ENCODE data around the gene TBC1D30.

Gene TBC1D30

GRCh38 chr12:64864319-64864718 is 39.9 kb downstream of the TBC1D30 start:
- no peak for DNase-seq

- no peak for DNase-seq
Measured at GRCh38 chr12:64875186-64875585, 50.7 kb downstream of the TBC1D30 start.

GRCh38 chr12:64876388-64877071 is 52.1 kb downstream of the TBC1D30 start:
- DNase-seq: no peak

- DNase-seq: no peak
Measured at GRCh38 chr12:64877363-64878004, 53.0 kb downstream of the TBC1D30 start.

DNA sequence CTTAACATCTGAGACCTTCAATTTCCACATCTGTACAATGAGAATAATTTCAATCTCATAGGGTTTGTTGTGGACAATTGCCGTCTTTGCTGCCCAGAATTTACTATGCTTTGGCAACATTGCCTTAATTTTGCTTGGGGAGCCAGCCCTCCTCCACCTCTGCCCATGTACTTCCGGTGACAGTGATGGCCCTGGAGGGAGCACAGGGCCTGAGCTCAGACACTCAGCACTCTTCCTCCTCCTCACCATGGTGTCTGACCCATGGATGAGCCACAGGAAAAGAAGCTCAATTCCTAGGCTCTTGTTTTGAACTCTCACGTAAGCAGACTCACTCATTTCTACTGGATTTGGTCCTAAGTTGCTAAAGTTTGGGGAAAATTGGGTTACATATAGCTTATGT is 58.2 kb downstream of the TBC1D30 start:
- no peak for DNase-seq

DNA sequence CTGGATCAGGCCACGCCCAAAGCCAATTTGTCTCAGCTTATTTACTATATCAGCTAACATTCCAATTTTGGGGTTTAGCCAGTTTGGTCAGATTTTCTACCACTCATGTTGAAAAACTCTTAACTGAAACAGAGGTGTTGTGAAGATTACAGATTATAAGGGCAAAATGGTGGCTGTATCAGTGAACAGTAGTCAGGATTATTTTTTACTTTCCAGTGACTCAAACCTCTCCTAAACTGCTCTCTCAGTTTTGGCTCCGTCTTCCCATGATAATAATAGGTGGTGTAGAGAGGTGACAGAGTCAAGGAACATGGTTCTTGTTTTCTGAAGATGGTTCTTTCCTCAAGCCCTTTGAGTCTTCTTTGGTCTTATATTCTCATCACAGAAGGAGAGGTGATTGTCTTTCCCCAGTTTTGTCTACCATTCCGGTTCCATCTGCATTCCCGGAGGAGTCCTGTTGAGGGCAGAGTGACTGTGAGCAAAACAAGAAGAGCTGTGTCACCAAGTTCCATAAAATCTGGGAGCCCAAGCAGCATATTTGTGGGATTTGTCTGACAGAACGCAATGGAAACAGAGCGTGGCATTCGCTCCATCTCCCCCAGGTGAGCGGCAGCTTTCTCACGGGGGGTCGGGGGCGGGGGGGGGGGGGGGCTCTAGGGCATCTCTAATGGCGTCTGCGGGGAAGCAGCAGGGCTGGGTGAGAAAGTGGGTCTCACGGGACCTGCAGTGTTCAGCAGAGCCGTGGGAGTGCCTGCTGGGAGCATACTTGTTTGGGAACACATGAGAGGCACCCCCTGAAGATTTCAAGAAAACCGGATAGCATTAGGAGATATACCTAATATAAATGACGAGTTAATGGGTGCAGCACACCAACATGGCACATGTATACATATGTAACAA is 59.1 kb downstream of the TBC1D30 start:
- DNase-seq: peak; percentile 38

DNA sequence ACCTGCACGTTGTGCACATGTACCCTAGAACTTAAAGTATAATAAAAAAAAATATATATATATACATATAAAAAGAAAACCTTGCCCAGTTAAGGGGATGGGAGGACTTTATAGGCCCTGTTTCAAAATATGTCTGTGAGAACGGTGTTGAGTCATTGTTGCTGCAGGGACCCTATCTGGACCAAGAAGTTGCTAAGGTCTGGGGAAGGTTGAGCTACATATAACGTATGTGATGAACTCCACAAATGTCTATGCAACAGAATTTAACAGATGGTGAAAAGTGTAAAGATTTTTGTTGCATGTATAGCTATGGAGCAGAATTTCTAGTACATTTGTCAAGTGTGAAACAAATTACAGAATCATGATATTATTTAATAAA is 59.7 kb downstream of the TBC1D30 start:
- DNase-seq: no peak

DNA sequence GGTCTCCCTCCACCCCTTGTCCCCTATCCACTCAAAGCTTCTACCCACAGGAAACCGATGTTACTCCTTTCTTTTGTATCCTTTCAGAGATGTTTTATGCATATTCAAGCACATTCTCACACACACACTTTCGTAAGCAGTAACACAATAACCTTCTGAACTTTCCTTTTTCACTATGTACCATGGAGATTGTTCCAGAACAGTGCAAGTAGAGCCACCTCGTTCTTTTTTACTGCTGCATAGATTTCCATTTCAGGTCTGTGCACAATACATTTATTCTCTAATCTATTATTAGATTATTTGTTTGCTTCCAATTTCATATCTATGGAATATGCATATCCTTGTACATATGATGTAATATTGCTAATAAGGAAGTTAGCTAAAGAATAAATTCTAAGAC is 60.3 kb downstream of the TBC1D30 start:
- no peak for DNase-seq

DNA sequence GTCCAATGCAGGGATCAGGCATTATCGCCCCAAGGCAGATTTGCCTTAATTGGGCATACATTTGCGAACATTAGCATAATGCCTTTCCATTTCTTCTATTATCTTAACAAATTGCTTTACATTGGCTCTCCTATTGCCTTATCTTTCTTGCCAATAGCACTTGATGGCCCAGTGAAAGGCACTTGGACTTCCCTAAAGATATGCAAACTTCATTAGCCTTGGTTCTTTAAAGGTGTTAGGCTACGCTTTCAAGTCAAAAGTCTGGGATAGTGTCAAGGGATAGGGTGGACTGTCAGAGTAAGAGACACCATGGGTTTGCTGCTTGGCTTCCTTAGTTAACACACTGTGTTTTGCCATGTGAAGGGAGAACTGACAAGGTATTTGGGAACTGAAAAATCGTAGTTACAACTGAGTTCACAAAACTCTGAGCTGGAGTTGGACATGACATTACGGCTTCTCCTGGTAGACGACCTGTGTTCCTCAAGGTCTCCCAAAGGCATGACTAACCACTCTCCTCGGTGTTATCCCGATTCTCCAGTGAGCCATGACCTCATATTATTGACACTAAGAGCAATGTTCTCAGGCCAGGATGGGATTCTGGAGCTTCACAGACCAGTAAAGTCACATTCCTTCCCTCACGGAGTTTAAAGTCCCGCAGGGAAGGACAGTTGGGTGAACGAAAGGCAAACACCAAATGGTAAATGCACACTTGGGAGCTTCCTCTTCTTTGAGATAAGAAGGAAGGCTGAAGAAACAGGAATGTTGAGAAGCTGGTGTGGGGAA is 65.2 kb downstream of the TBC1D30 start:
- peak; percentile 75 for DNase-seq

- DNase-seq: peak; percentile 86
Measured at GRCh38 chr12:64890873-64891468, 66.5 kb downstream of the TBC1D30 start.

DNA sequence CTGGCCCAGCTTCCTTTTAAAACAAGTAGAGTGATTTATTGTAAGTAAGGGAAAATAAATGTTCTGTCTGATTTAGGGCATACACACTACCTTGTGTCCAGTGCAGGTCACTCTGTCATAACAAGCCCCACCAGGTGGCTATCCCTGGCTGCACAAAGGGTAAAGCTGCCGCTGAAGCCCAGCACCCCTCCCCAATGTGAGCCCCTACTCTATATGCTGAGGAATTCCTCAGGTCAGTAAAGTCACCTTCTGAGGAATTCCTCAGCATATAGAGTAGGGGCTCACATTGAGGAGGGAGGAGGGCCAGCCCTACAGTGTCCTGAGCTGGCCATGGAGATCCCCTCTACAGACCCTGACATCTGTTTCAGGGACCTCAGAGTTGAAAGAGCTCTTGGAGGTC is 67.2 kb downstream of the TBC1D30 start:
- DNase-seq: no peak

DNA sequence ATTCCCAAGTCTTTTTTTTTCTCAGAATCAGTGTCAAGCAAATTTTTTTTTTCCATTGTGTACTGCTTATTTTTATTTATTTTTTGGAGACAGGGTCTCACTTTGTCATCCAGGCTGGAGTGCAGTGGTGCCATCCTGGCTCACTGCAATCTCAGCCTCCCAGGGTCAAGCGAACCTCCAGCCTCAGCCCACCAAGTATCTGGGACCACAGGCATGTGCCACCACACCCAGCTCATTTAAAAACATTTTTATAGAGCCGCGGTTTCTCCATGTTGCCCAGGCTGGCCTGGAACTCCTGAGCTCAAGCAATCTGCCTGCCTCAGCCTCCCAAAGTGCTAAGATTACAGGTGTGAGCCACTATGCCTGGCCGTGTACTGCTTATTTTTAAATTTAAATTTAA is 68.1 kb downstream of the TBC1D30 start:
- DNase-seq: no peak

DNA sequence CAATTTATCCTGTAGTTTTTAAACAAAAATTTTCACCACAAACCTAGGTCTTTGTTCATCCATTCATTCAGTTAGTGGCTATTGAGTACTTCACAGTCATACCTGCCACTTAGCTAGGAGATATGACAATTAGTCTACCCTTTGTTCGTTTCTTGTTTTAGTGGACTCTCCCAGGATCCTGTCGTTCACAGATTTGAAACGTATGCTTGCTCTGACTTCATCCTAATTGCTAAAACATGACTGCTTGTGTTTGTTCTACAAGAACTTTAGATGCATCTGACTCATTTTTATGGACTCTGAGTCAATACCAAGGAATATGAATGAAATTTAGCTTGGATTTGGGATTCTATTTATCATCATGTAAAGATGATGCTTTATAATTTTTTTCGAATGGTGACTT is 69.5 kb downstream of the TBC1D30 start:
- no peak for DNase-seq

- no peak for DNase-seq
Measured at GRCh38 chr12:64894827-64895475, 70.5 kb downstream of the TBC1D30 start.

- DNase-seq: no peak
Measured at GRCh38 chr12:64895526-64895925, 71.1 kb downstream of the TBC1D30 start.

- no peak for DNase-seq
Measured at GRCh38 chr12:64900540-64900939, 76.1 kb downstream of the TBC1D30 start.

GRCh38 chr12:64903479-64904152 is 79.2 kb downstream of the TBC1D30 start:
- DNase-seq: no peak

GRCh38 chr12:64907097-64907496 is 82.7 kb downstream of the TBC1D30 start:
- DNase-seq: no peak

DNA sequence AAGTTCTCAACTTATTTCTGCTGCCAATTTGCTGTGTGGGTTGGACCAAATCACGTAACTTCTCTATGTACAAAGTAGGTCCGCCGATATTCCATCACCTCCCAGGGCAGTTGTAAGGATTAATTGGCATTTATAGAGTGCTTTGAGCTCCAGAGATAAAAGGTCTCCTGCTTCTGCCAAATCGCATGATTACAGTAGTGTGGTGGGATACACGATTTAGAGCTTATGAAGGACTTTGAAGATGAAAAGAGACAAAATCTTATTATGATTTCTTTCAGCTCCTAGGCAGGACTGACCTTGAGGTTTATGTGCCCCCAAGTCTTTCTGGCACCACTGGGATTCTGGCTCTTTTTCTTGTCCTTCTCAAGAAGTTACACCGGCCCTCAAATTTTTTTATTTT is 84.7 kb downstream of the TBC1D30 start:
- DNase-seq: no peak

GRCh38 chr12:64911081-64911480 is 86.6 kb downstream of the TBC1D30 start:
- no peak for DNase-seq

DNA sequence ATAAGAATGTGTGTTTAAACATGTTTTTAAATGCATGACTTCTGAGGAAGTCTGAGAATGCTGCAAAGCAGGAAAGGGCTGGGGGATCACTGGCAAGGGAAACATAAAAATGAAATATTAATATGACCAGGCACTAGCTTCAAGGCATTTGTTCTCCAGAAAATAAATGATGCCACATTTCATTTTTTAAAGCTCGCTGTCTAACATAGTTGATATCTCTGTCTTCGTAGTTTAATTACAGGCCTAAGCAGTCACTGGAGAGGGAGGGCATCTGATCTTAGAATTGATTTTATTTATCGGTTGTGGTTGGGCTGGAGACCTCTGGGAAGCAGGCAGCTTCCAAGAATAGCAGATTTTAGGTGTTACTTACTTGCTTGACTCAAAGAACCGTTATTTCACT is 87.5 kb downstream of the TBC1D30 start:
- no peak for DNase-seq

All from DMS53 (cell line).